ENCODE results near the gene SLC4A2. TPM values are rescaled to one million over a fixed set of nuclear protein-coding genes. Genes with fewer than 3 reads are reported as not detected.

Gene SLC4A2
- total and polyA plus RNA-seq, 4 donors, result 27.5 to 98.8 (median 72.6) TPM

DNA sequence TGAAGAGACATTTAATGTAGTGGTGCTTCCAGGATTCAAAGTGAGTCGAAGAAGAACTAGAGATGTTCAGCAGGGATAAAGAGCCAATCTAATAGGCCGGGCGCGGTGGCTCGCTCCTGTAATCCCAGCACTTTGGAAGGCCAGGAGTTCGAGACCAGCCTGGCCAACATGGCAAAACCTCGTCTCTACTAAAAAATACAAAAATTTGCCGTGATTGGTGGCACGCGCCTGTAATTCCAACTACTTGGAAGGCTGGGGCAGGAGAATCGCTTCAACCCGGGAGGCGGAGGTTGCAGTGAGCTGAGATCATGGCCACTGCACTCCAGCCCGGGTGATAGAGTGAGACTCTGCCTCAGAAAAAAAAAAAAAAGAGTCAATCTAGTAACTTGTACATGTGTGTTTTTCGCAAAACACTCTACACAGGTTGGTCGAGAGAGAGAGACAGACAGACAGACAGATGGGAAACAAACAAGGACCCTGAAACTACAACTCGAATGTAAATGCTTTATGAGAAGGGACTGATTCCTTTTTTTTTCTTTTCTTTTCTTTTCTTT is 30.4 kb upstream of the SLC4A2 start:
- Histone ChIP-seq H3K9me3 (ENCODE audit: control insufficient read depth in 4 of 4, low read length in 3 of 4) (no peaks in the 10 kb centered on the region), H3K36me3 (ENCODE audit: control insufficient read depth in 4 of 4, insufficient read depth in 3 of 4, low read depth in 1 of 4, low read length in 3 of 4) (no peaks in the 10 kb centered on the region), H3K27ac (ENCODE audit: low read depth in 1 of 2, low read length in 2 of 2) (peak overlapping the region; percentile 78 to 80), H3K27me3 (ENCODE audit: control insufficient read depth in 4 of 4, insufficient read depth in 4 of 4, low read length in 3 of 4) (no peaks in the 10 kb centered on the region), H3K4me1 (ENCODE audit: control insufficient read depth in 4 of 4, insufficient read depth in 4 of 4, low read length in 3 of 4) (peaks cover 5 to 10% (median 8%) of the 10 kb centered on the region in 4 donors), H3K9ac (ENCODE audit: low read depth in 1 of 2, low read length in 2 of 2) (peak overlapping the region; percentile 30 to 60), H3K4me3 (ENCODE audit: low read depth in 1 of 3, low read length in 3 of 3) (peak overlapping the region; percentile 84 to 95 (median 86))
- DNase-seq (ENCODE audit: low spot score), result no peak
- 64% methylated on average over 17 of the region's 17 CpGs for WGBS
- TF ChIP-seq TAF1 (conservative IDR thresholded peaks at IDR 0.05) (no peak), EGR1 (IDR thresholded peaks at IDR 0.05; ENCODE audit: low read depth in 2 of 2) (no peak), HNF4A (conservative IDR thresholded peaks at IDR 0.05) (no peak), HNF4G (IDR thresholded peaks at IDR 0.05) (no peak), YY1 (IDR thresholded peaks at IDR 0.05) (no peak), JUND (IDR thresholded peaks at IDR 0.05) (no peak), ZBTB33 (IDR thresholded peaks at IDR 0.05) (no peak), RXRA (IDR thresholded peaks at IDR 0.05) (no peak), FOXA1 (IDR thresholded peaks at IDR 0.05) (no peak), FOXA2 (IDR thresholded peaks at IDR 0.05) (no peak), NR2F2 (IDR thresholded peaks at IDR 0.05) (no peak), CTCF (IDR thresholded peaks at IDR 0.05; ENCODE audit: low read depth, low read length, missing input control) (no peak)
- TF ChIP-seq, protein P1, sequence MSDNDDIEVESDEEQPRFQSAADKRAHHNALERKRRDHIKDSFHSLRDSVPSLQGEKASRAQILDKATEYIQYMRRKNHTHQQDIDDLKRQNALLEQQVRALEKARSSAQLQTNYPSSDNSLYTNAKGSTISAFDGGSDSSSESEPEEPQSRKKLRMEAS (IDR thresholded peaks at IDR 0.05), result no peak

GRCh38 chr7:151031011-151031410 is 28.4 kb upstream of the SLC4A2 start:
- TF ChIP-seq HNF4A (conservative IDR thresholded peaks at IDR 0.05) (no peak), HNF4G (IDR thresholded peaks at IDR 0.05) (no peak), SP1 (IDR thresholded peaks at IDR 0.05) (no peak), RAD21 (IDR thresholded peaks at IDR 0.05) (no peak), NR2F2 (IDR thresholded peaks at IDR 0.05) (no peak), REST (IDR thresholded peaks at IDR 0.05) (no peak), RXRA (IDR thresholded peaks at IDR 0.05) (no peak), FOXA2 (IDR thresholded peaks at IDR 0.05) (no peak), FOXA1 (IDR thresholded peaks at IDR 0.05) (no peak), ATF3 (IDR thresholded peaks at IDR 0.05) (no peak), EGR1 (IDR thresholded peaks at IDR 0.05; ENCODE audit: low read depth in 2 of 2) (no peak), ZBTB33 (IDR thresholded peaks at IDR 0.05) (no peak)
- Histone ChIP-seq H3K9me3 (ENCODE audit: control insufficient read depth in 4 of 4, low read length in 3 of 4) (no peaks in the 10 kb centered on the region), H3K36me3 (ENCODE audit: control insufficient read depth in 4 of 4, insufficient read depth in 3 of 4, low read depth in 1 of 4, low read length in 3 of 4) (peaks cover 0 to 9% (median 4%) of the 10 kb centered on the region in 4 donors), H3K4me1 (ENCODE audit: control insufficient read depth in 4 of 4, insufficient read depth in 4 of 4, low read length in 3 of 4) (peaks cover 5 to 10% (median 8%) of the 10 kb centered on the region in 4 donors), H3K27me3 (ENCODE audit: control insufficient read depth in 4 of 4, insufficient read depth in 4 of 4, low read length in 3 of 4) (no peaks in the 10 kb centered on the region), H3K27ac (ENCODE audit: low read depth in 1 of 2, low read length in 2 of 2) (no peak overlapping the region), H3K4me3 (ENCODE audit: low read depth in 1 of 3, low read length in 3 of 3) (no peak overlapping the region), H3K9ac (ENCODE audit: low read depth in 1 of 2, low read length in 2 of 2) (no peak overlapping the region)
- DNase-seq (ENCODE audit: low spot score), result no peak
- WGBS, result 95% methylated on average over 4 of the region's 4 CpGs
